BLaER1 (cell line): ENCODE data around the gene FAF2.

Source experiments
- H3K27ac ChIP-seq: shearing (Covaris generic); formaldehyde crosslinking; 2 replicates; pipeline ENCODE4 v1.8.1; 2022
- H3K27me3 ChIP-seq: shearing (Covaris generic); formaldehyde crosslinking; 2 replicates; pipeline ENCODE4 v1.8.1; 2022
- H3K36me3 ChIP-seq: shearing (Covaris generic); formaldehyde crosslinking; 2 replicates; pipeline ENCODE4 v1.8.1; 2022
- H3K4me1 ChIP-seq: shearing (Covaris generic); formaldehyde crosslinking; 2 replicates; pipeline ENCODE4 v1.8.1; 2022
- H3K4me2 ChIP-seq: shearing (Covaris generic); formaldehyde crosslinking; 2 replicates; pipeline ENCODE4 v1.8.1; 2022
- H3K4me3 ChIP-seq: shearing (Covaris generic); formaldehyde crosslinking; 2 replicates; pipeline ENCODE4 v1.8.1; 2022
- H3K9ac ChIP-seq: shearing (Covaris generic); formaldehyde crosslinking; 2 replicates; pipeline ENCODE4 v1.8.1; 2022
- H3K9me3 ChIP-seq: shearing (Covaris generic); formaldehyde crosslinking; 2 replicates; pipeline ENCODE4 v1.8.1; 2022
- H4K20me1 ChIP-seq: shearing (Covaris generic); formaldehyde crosslinking; 2 replicates; pipeline ENCODE4 v1.8.1; 2022
- Cebpa-rat ChIP-seq: shearing (Covaris generic); IDR thresholded peaks from 2 replicates; pipeline ENCODE4 v1.8.1; 2022

The FAF2 gene

GRCh38 chr5:176519810-176520720, 71.9 kb downstream of the FAF2 start:
- H3K4me1 ChIP-seq, result peaks cover 5% of the 10 kb centered on the region
- H3K9me3 ChIP-seq, result no peaks in the 10 kb centered on the region
- no peak overlapping the region for H3K4me3 ChIP-seq
- H3K36me3 ChIP-seq, result peaks cover 1% of the 10 kb centered on the region; the same call in 1 of the 2 replicates
- no peak for TF ChIP-seq Cebpa-rat
- no peak overlapping the region for H3K9ac ChIP-seq
- H3K27me3 ChIP-seq, result no peaks in the 10 kb centered on the region
- H3K4me2 ChIP-seq, result no peak overlapping the region
- H4K20me1 ChIP-seq, result no peaks in the 10 kb centered on the region
- H3K27ac ChIP-seq, result no peak overlapping the region

GRCh38 chr5:176521286-176521685, 73.1 kb downstream of the FAF2 start:
- peaks cover 1% of the 10 kb centered on the region; the same call in 1 of the 2 replicates for H4K20me1 ChIP-seq
- H3K4me2 ChIP-seq, result no peak overlapping the region
- H3K27me3 ChIP-seq, result no peaks in the 10 kb centered on the region
- no peaks in the 10 kb centered on the region for H3K9me3 ChIP-seq
- H3K4me3 ChIP-seq, result no peak overlapping the region
- H3K27ac ChIP-seq, result no peak overlapping the region
- TF ChIP-seq Cebpa-rat, result no peak
- H3K4me1 ChIP-seq, result no peaks in the 10 kb centered on the region
- no peak overlapping the region for H3K9ac ChIP-seq
- H3K36me3 ChIP-seq, result peaks cover 12% of the 10 kb centered on the region

- Histone ChIP-seq H3K9ac (no peak overlapping the region), H3K4me2 (no peak overlapping the region)
- no peak for TF ChIP-seq Cebpa-rat
Observed at GRCh38 chr5:176521699-176522263, 73.6 kb downstream of the FAF2 start.

GRCh38 chr5:176524138-176524537, 76.0 kb downstream of the FAF2 start:
- Histone ChIP-seq H4K20me1 (peaks cover 30% of the 10 kb centered on the region), H3K9ac (no peak overlapping the region), H3K27me3 (no peaks in the 10 kb centered on the region), H3K4me2 (no peak overlapping the region), H3K4me1 (peaks cover 26% of the 10 kb centered on the region), H3K4me3 (no peak overlapping the region), H3K9me3 (no peaks in the 10 kb centered on the region), H3K36me3 (peaks cover 41% of the 10 kb centered on the region), H3K27ac (no peak overlapping the region)
- no peak for TF ChIP-seq Cebpa-rat

More at GRCh38 chr5:176521699-176522263, 73.6 kb downstream of the FAF2 start:
- peaks cover 6% of the 10 kb centered on the region; the same call in 1 of the 2 replicates for H4K20me1 ChIP-seq
- H3K4me3 ChIP-seq, result no peak overlapping the region
- no peaks in the 10 kb centered on the region for H3K9me3 ChIP-seq
- no peak overlapping the region for H3K27ac ChIP-seq
- peaks cover 17% of the 10 kb centered on the region for H3K36me3 ChIP-seq
- H3K4me1 ChIP-seq, result peaks cover 2% of the 10 kb centered on the region
- H3K27me3 ChIP-seq, result no peaks in the 10 kb centered on the region

GRCh38 chr5:176524987-176525386, 76.8 kb downstream of the FAF2 start:
- H3K36me3 ChIP-seq, result peaks cover 42% of the 10 kb centered on the region
- H3K4me1 ChIP-seq, result peaks cover 32% of the 10 kb centered on the region
- TF ChIP-seq Cebpa-rat, result no peak
- H4K20me1 ChIP-seq, result peaks cover 37% of the 10 kb centered on the region
- H3K9me3 ChIP-seq, result no peaks in the 10 kb centered on the region
- no peak overlapping the region for H3K9ac ChIP-seq
- no peak overlapping the region for H3K4me2 ChIP-seq
- no peak overlapping the region for H3K4me3 ChIP-seq
- no peak overlapping the region for H3K27ac ChIP-seq
- H3K27me3 ChIP-seq, result no peaks in the 10 kb centered on the region

- H3K27me3 ChIP-seq, result no peaks in the 10 kb centered on the region
- no peak overlapping the region for H3K4me3 ChIP-seq
- H3K9ac ChIP-seq, result no peak overlapping the region
- H4K20me1 ChIP-seq, result peaks cover 42% of the 10 kb centered on the region
- no peak overlapping the region for H3K27ac ChIP-seq
- TF ChIP-seq Cebpa-rat, result no peak
- H3K9me3 ChIP-seq, result no peaks in the 10 kb centered on the region
- peaks cover 38% of the 10 kb centered on the region for H3K4me1 ChIP-seq
- H3K4me2 ChIP-seq, result no peak overlapping the region
- peaks cover 47% of the 10 kb centered on the region for H3K36me3 ChIP-seq
Observed at GRCh38 chr5:176525677-176526076, 77.5 kb downstream of the FAF2 start.

GRCh38 chr5:176526462-176526861, 78.3 kb downstream of the FAF2 start:
- no peak overlapping the region for H3K4me3 ChIP-seq
- H3K4me2 ChIP-seq, result no peak overlapping the region
- H3K9ac ChIP-seq, result no peak overlapping the region
- no peak for TF ChIP-seq Cebpa-rat
- peaks cover 54% of the 10 kb centered on the region for H3K36me3 ChIP-seq
- H3K9me3 ChIP-seq, result no peaks in the 10 kb centered on the region
- H3K4me1 ChIP-seq, result peaks cover 46% of the 10 kb centered on the region
- no peak overlapping the region for H3K27ac ChIP-seq
- no peaks in the 10 kb centered on the region for H3K27me3 ChIP-seq
- peaks cover 50% of the 10 kb centered on the region for H4K20me1 ChIP-seq

- Histone ChIP-seq H3K4me2 (peak overlapping the region; percentile 96), H3K27ac (peak overlapping the region; percentile 98), H4K20me1 (peaks cover 60% of the 10 kb centered on the region), H3K4me1 (peaks cover 56% of the 10 kb centered on the region), H3K4me3 (no peak overlapping the region), H3K36me3 (peaks cover 61% of the 10 kb centered on the region), H3K9me3 (no peaks in the 10 kb centered on the region), H3K27me3 (no peaks in the 10 kb centered on the region), H3K9ac (peak overlapping the region; percentile 78; the same call in 1 of the 2 replicates)
- no peak for TF ChIP-seq Cebpa-rat
Observed at GRCh38 chr5:176527246-176528222, 79.3 kb downstream of the FAF2 start.

- Histone ChIP-seq H3K9ac (peak overlapping the region; percentile 78), H3K4me1 (peaks cover 64% of the 10 kb centered on the region), H4K20me1 (peaks cover 68% of the 10 kb centered on the region), H3K27me3 (no peaks in the 10 kb centered on the region), H3K4me3 (0 out of 2 replicates have a peak overlapping the region, but pooled peaks have one; percentile 52), H3K27ac (peak overlapping the region; percentile 98), H3K36me3 (peaks cover 61% of the 10 kb centered on the region), H3K9me3 (no peaks in the 10 kb centered on the region), H3K4me2 (peak overlapping the region; percentile 96)
- no peak for TF ChIP-seq Cebpa-rat
Observed at GRCh38 chr5:176528301-176528700, 80.1 kb downstream of the FAF2 start.
